ENCODE data around the gene MITF. TPM values are rescaled to one million over a fixed set of nuclear protein-coding genes. Genes with fewer than 3 reads are reported as not detected.
"Not testable (repeated sequence)": the region's sequence is repeated elsewhere in the genome, so short reads cannot be mapped to it uniquely, and the experiment has no call there.

Gene MITF
- total RNA-seq, 1 donor from 2014 or later = 0.25 TPM

- DNase-seq = no peak
- no peak for TF ChIP-seq CTCF (IDR thresholded peaks at IDR 0.05; ENCODE audit: partially characterized antibody, unreplicated experiment)
- no peaks in the 10 kb centered on the region for H3K27me3 Mint-ChIP-seq (ENCODE audit: unreplicated experiment)
- H3K4me1 Mint-ChIP-seq (ENCODE audit: low read depth, unreplicated experiment) = no peaks in the 10 kb centered on the region
- no peak overlapping the region for H3K4me3 Mint-ChIP-seq (ENCODE audit: unreplicated experiment)
- peaks cover 4% of the 10 kb centered on the region for H3K36me3 Mint-ChIP-seq (ENCODE audit: unreplicated experiment)
- no peak overlapping the region for H3K27ac Mint-ChIP-seq (ENCODE audit: unreplicated experiment)
- H3K9me3 Mint-ChIP-seq (ENCODE audit: unreplicated experiment) = no peaks in the 10 kb centered on the region
Observed at GRCh38 chr3:69914395-69914794, 175.1 kb downstream of the MITF start.

- H3K36me3 Mint-ChIP-seq (ENCODE audit: unreplicated experiment) = no peaks in the 10 kb centered on the region
- TF ChIP-seq CTCF (IDR thresholded peaks at IDR 0.05; ENCODE audit: partially characterized antibody, unreplicated experiment) = no peak
- peaks cover 2% of the 10 kb centered on the region for H3K27me3 Mint-ChIP-seq (ENCODE audit: unreplicated experiment)
- no peaks in the 10 kb centered on the region for H3K4me1 Mint-ChIP-seq (ENCODE audit: low read depth, unreplicated experiment)
- H3K4me3 Mint-ChIP-seq (ENCODE audit: unreplicated experiment) = no peak overlapping the region
- H3K27ac Mint-ChIP-seq (ENCODE audit: unreplicated experiment) = no peak overlapping the region
- no peaks in the 10 kb centered on the region for H3K9me3 Mint-ChIP-seq (ENCODE audit: unreplicated experiment)
- DNase-seq = no peak
Observed at GRCh38 chr3:69915726-69916125, 176.5 kb downstream of the MITF start.

GRCh38 chr3:69920009-69920408, 180.7 kb downstream of the MITF start:
- H3K27ac Mint-ChIP-seq (ENCODE audit: unreplicated experiment); H3K4me1 Mint-ChIP-seq (ENCODE audit: low read depth, unreplicated experiment); DNase-seq; H3K36me3 Mint-ChIP-seq (ENCODE audit: unreplicated experiment); H3K4me3 Mint-ChIP-seq (ENCODE audit: unreplicated experiment); H3K27me3 Mint-ChIP-seq (ENCODE audit: unreplicated experiment); H3K9me3 Mint-ChIP-seq (ENCODE audit: unreplicated experiment): not testable (repeated sequence)
- TF ChIP-seq CTCF (IDR thresholded peaks at IDR 0.05; ENCODE audit: partially characterized antibody, unreplicated experiment) = peak; percentile 65

GRCh38 chr3:69921651-69922050, 182.4 kb downstream of the MITF start:
- DNase-seq = no peak
- Mint-ChIP-seq H3K27ac (ENCODE audit: unreplicated experiment) (no peak overlapping the region), H3K27me3 (ENCODE audit: unreplicated experiment) (peaks cover 2% of the 10 kb centered on the region)

GRCh38 chr3:69922521-69923000, 183.3 kb downstream of the MITF start:
- no peak for TF ChIP-seq CTCF (IDR thresholded peaks at IDR 0.05; ENCODE audit: partially characterized antibody, unreplicated experiment)
- H3K36me3 Mint-ChIP-seq (ENCODE audit: unreplicated experiment) = no peaks in the 10 kb centered on the region
- no peak overlapping the region for H3K4me3 Mint-ChIP-seq (ENCODE audit: unreplicated experiment)

More at GRCh38 chr3:69921651-69922050, 182.4 kb downstream of the MITF start:
- Mint-ChIP-seq H3K36me3 (ENCODE audit: unreplicated experiment) (no peaks in the 10 kb centered on the region), H3K4me1 (ENCODE audit: low read depth, unreplicated experiment) (no peaks in the 10 kb centered on the region), H3K9me3 (ENCODE audit: unreplicated experiment) (no peaks in the 10 kb centered on the region), H3K4me3 (ENCODE audit: unreplicated experiment) (no peak overlapping the region)
- TF ChIP-seq CTCF (IDR thresholded peaks at IDR 0.05; ENCODE audit: partially characterized antibody, unreplicated experiment) = no peak

More at GRCh38 chr3:69922521-69923000, 183.3 kb downstream of the MITF start:
- peaks cover 2% of the 10 kb centered on the region for H3K27me3 Mint-ChIP-seq (ENCODE audit: unreplicated experiment)
- DNase-seq = no peak
- H3K4me1 Mint-ChIP-seq (ENCODE audit: low read depth, unreplicated experiment) = no peaks in the 10 kb centered on the region
- H3K9me3 Mint-ChIP-seq (ENCODE audit: unreplicated experiment) = no peaks in the 10 kb centered on the region
- H3K27ac Mint-ChIP-seq (ENCODE audit: unreplicated experiment) = no peak overlapping the region
